Transverse colon (tissue), 4 donors: ENCODE data around the gene MFNG. TPM values are rescaled to one million over a fixed set of nuclear protein-coding genes. Genes with fewer than 3 reads are reported as not detected.

ENCODE experiments used
- DNase-seq: peaks from one replicate; pipeline ENCODE4 v3.0.0-alpha.2; 2019
- H3K27ac ChIP-seq, 4 donors: fragments of 200-600 bp; sonication (generic); 2 replicates each; pipeline ENCODE4 v1.5.1; 2016 to 2018; ENCODE audit warnings: inconsistent platforms in 4 of 4
- H3K27me3 ChIP-seq: fragments of 200-600 bp; sonication (generic); 2 replicates; pipeline ENCODE4 v1.5.1; 2017; ENCODE audit warnings: inconsistent platforms
- H3K36me3 ChIP-seq, 4 donors: fragments of 200-600 bp; sonication (generic); 2 replicates each; pipeline ENCODE4 v1.5.1; 2017 to 2019; ENCODE audit warnings: inconsistent platforms in 4 of 4
- H3K4me1 ChIP-seq, 4 donors: fragments of 200-600 bp; sonication (generic); 2 replicates each; pipeline ENCODE4 v1.5.1; 2017 to 2020; ENCODE audit warnings: inconsistent platforms in 4 of 4
- H3K4me3 ChIP-seq, 4 donors: fragments of 200-600 bp; sonication (generic); 1 replicate in 1 of 4; 2 replicates in 3 of 4; pipeline versions ENCODE4 v1.5.1 to v1.6.1; 2017 to 2019; ENCODE audit warnings: inconsistent platforms in 4 of 4
- H3K9me3 ChIP-seq, 2 donors: fragments of 200-600 bp; sonication (generic); 2 replicates each; pipeline ENCODE4 v1.5.1; 2017 to 2019; ENCODE audit warnings: inconsistent platforms in 2 of 2
- EP300 ChIP-seq: sonication (generic); formaldehyde crosslinking; IDR thresholded peaks from one replicate; pipeline ENCODE4 v1.6.1; 2017; ENCODE audit warnings: antibody characterized with exemption, low read depth
- POLR2A ChIP-seq: fragments of 450-650 bp; IDR thresholded peaks from one replicate; pipeline ENCODE4 v1.6.1; 2016; ENCODE audit warnings: antibody characterized with exemption, mild to moderate bottlenecking, moderate library complexity
- POLR2AphosphoS5 ChIP-seq, 3 donors: sonication (generic); formaldehyde crosslinking; IDR thresholded peaks; one replicate each; pipeline ENCODE4 v1.6.1; 2016; ENCODE audit warnings: antibody characterized with exemption in 3 of 3
- WGBS, 2 donors: methylation state at CpG; one replicate each; pipeline ENCODE4 v1.1.5; 2018; ENCODE audit warnings: low coverage in 1 of 2; 5-methylcytosine and 5-hydroxymethylcytosine counted together
- in situ Hi-C, 4 donors: fragments of 200-750 bp; cut with MboI; loops; one replicate each; pipeline versions ENCODE4 v1.15.0 to v1.15.1; 2017; ENCODE audit warnings: low sequenced_read_pairs in 3 of 4, low pct_ligation_motif_present in 1 of 4, low pct_unique_long_range_greater_than_20kb in 1 of 4
- intact Hi-C: fragments of 100-400 bp; cut with DNase I; formaldehyde crosslinking; loops from one replicate; pipeline ENCODE4 v1.15.1; 2023; ENCODE audit warnings: low total_unique reads
- total RNA-seq, 4 donors: library from RNA; depleted of rRNA; stranded (reverse); fragments of >200 nt; gene quantifications; one replicate each; pipeline ENCODE4 v1.1.0, GENCODE V29; 2016
- TF ChIP-seq, protein P1 (sequence below), 5 experiments: fragments of 200-600 bp in 3 of 5; fragments of 450-650 bp in 2 of 5; sonication (generic) in 3 of 5; IDR thresholded peaks; 1 replicate in 2 of 5; 2 replicates in 3 of 5; pipeline ENCODE4 v1.5.1; 2016 to 2017; ENCODE audit warnings: antibody characterized with exemption in 5 of 5, inconsistent platforms in 3 of 5, mild to moderate bottlenecking in 2 of 5, moderate library complexity in 1 of 5

The MFNG gene
- total RNA-seq, 4 donors from 2014 or later = 2.8 to 26.4 (median 15.7) TPM

- peaks cover 44% of the 10 kb centered on the region for H3K27me3 ChIP-seq
- H3K27ac ChIP-seq = no peak overlapping the region
- no peak overlapping the region for H3K4me3 ChIP-seq
- 72% methylated on average over 18 of the region's 18 CpGs; no CpG with 5 or more reads in 1 of the 2 donors for WGBS, 2 donors
- no peaks in the 10 kb centered on the region for H3K9me3 ChIP-seq
- TF ChIP-seq, protein P1, sequence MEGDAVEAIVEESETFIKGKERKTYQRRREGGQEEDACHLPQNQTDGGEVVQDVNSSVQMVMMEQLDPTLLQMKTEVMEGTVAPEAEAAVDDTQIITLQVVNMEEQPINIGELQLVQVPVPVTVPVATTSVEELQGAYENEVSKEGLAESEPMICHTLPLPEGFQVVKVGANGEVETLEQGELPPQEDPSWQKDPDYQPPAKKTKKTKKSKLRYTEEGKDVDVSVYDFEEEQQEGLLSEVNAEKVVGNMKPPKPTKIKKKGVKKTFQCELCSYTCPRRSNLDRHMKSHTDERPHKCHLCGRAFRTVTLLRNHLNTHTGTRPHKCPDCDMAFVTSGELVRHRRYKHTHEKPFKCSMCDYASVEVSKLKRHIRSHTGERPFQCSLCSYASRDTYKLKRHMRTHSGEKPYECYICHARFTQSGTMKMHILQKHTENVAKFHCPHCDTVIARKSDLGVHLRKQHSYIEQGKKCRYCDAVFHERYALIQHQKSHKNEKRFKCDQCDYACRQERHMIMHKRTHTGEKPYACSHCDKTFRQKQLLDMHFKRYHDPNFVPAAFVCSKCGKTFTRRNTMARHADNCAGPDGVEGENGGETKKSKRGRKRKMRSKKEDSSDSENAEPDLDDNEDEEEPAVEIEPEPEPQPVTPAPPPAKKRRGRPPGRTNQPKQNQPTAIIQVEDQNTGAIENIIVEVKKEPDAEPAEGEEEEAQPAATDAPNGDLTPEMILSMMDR (IDR thresholded peaks at IDR 0.05) = no peak
- TF ChIP-seq POLR2A (no peak), EP300 (no peak), POLR2AphosphoS5 (IDR thresholded peaks at IDR 0.05) (no peak)
- no peak for DNase-seq
- no peaks in the 10 kb centered on the region for H3K4me1 ChIP-seq
- H3K36me3 ChIP-seq = no peaks in the 10 kb centered on the region
- intact Hi-C loops (no loop called here), in situ Hi-C loops (no loop called here)
These were observed 37.6 kb downstream of the MFNG start for GRCh38 chr22:37448516-37449127.

GRCh38 chr22:37445501-37445900, 40.7 kb downstream of the MFNG start:
- in situ Hi-C loops = no loop called here

GRCh38 chr22:37443977-37444376, 42.2 kb downstream of the MFNG start:
- in situ Hi-C loops (no loop called here), intact Hi-C loops (no loop called here)
- H3K9me3 ChIP-seq = no peaks in the 10 kb centered on the region
- DNase-seq = no peak
- TF ChIP-seq POLR2AphosphoS5 (IDR thresholded peaks at IDR 0.05) = no peak
- no peak for TF ChIP-seq EP300
- TF ChIP-seq, protein P1 (IDR thresholded peaks at IDR 0.05) = no peak
- TF ChIP-seq POLR2A = no peak
- H3K27me3 ChIP-seq = peaks cover 56% of the 10 kb centered on the region
- no peak overlapping the region for H3K27ac ChIP-seq
- 81% methylated on average over 5 to 7 of the region's 7 CpGs for WGBS, 2 donors
- no peak overlapping the region for H3K4me3 ChIP-seq
- H3K36me3 ChIP-seq = no peaks in the 10 kb centered on the region
- no peaks in the 10 kb centered on the region for H3K4me1 ChIP-seq

More at GRCh38 chr22:37445501-37445900, 40.7 kb downstream of the MFNG start:
- Histone ChIP-seq H3K36me3 (no peaks in the 10 kb centered on the region), H3K4me1 (no peaks in the 10 kb centered on the region), H3K4me3 (no peak overlapping the region), H3K9me3 (no peaks in the 10 kb centered on the region), H3K27ac (no peak overlapping the region), H3K27me3 (peaks cover 53% of the 10 kb centered on the region)
- intact Hi-C loops = no loop called here
- TF ChIP-seq POLR2AphosphoS5 (IDR thresholded peaks at IDR 0.05) = no peak
- TF ChIP-seq, protein P1 (IDR thresholded peaks at IDR 0.05) = no peak
- TF ChIP-seq EP300 = no peak
- no peak for TF ChIP-seq POLR2A
- 61 to 72% methylated on average over 6 to 9 of the region's 9 CpGs for WGBS, 2 donors
- no peak for DNase-seq

GRCh38 chr22:37443086-37443485, 43.1 kb downstream of the MFNG start:
- no peak for DNase-seq
- H3K27me3 ChIP-seq = peaks cover 51% of the 10 kb centered on the region
- intact Hi-C loops (no loop called here), in situ Hi-C loops (no loop called here)
- no peaks in the 10 kb centered on the region for H3K4me1 ChIP-seq
- H3K36me3 ChIP-seq = no peaks in the 10 kb centered on the region
- no peaks in the 10 kb centered on the region for H3K9me3 ChIP-seq
- no peak overlapping the region for H3K4me3 ChIP-seq
- no peak for TF ChIP-seq EP300
- H3K27ac ChIP-seq = no peak overlapping the region
- 50 to 83% methylated on average over 2 to 7 of the region's 7 CpGs for WGBS, 2 donors

- 54 to 63% methylated on average over 1 to 2 of the region's 2 CpGs for WGBS, 2 donors
- H3K27me3 ChIP-seq = peaks cover 49% of the 10 kb centered on the region
- no peak for DNase-seq
- no peak overlapping the region for H3K27ac ChIP-seq
- in situ Hi-C loops (no loop called here), intact Hi-C loops (no loop called here)
- H3K4me3 ChIP-seq = no peak overlapping the region
- TF ChIP-seq POLR2AphosphoS5 (IDR thresholded peaks at IDR 0.05) (no peak), POLR2A (no peak), EP300 (no peak)
- TF ChIP-seq, protein P1 (IDR thresholded peaks at IDR 0.05) = no peak
- no peaks in the 10 kb centered on the region for H3K9me3 ChIP-seq
- H3K36me3 ChIP-seq = no peaks in the 10 kb centered on the region
- H3K4me1 ChIP-seq = no peaks in the 10 kb centered on the region
These were observed 43.6 kb downstream of the MFNG start for GRCh38 chr22:37442537-37442936.
